HG03045 (cell line): ENCODE data around the gene SH3BP2.

Experiments used
- ATAC-seq: cut with Tn5 transposase; IDR thresholded peaks from one replicate; pipeline ENCODE4 v1.9.1; 2021; ENCODE audit warnings: mild to moderate bottlenecking, moderate library complexity; ENCODE audit not compliant: unreplicated experiment

The SH3BP2 gene

DNA sequence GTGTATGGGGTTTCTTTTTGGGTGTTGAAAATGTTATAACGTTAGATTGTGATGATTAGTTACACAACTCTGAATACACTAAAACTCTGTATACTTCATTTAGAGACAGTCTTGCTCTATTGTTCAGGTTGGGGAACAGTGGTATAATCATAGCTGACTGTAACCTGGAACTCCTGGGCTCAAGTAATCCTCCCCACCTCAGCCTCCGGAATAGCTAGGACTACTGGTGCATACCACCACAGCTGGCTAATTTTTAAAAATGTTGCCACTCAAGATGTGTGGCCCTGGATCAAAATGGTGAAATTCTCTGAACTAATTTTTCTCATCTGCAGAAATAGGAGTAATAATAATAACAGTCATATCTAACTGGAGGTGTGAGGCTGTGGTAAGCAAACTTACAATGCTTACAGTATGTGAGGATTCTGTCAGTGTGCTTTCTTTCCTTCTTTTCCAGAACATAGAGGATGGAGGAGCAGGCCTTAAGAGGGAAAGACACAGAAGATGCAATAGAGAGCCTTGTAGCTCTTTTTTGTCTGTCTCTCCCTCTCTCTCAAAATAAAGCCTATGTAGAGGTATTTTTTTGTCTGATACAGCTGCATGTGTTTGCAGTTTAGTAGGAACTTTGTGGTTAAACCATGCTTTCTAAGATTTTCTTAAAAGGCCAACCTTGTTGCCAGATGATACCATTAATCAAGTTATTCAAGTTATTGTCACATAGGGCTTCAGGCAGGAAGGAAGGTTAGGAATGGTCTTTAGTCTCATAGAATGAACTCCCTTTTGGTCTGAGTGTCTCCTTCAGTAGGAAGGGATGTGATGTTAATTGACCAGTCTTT lies 58.3 kb downstream of the SH3BP2 start:
- no peak for ATAC-seq

DNA sequence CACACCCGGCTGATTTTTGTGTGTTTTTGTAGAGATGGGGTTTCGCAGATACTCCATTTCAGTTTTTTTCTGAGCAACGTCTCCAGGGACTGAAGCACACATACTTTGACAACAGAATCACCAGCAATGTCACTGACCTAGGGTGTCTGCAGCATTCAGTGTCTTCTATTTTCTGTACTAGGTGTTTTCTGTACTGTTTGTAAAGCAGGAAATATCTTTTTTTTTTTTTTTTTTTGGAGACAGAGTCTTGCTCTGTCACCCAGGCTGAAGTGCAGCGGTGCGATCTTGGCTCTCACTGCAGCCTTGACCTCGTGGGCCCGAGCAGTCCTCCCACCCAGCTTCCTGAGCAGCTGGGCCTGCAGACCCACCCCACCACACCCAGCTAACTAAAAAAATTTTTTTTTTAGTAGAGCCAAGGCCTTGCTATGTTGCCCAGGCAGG lies 59.6 kb downstream of the SH3BP2 start:
- ATAC-seq: no peak

DNA sequence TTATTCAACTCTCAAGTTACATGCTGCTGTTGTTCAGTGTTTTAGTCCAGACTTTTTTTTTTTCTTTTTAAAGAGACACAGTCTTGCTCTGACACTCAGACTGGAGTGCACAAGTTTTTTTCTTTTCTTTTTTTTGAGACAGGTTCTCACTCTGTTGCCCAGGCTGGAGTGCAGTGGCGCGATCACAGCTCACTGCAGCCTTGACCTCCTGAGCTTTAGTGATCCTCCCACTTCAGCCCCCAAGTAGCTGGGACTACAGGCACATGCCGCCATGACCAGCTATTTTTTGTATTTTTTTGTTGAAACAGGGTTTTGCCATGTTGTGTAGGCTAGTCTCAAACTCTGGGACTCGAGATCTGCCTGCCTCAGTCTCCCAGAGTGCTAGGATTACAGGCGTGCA lies 62.7 kb downstream of the SH3BP2 start:
- ATAC-seq: no peak

DNA sequence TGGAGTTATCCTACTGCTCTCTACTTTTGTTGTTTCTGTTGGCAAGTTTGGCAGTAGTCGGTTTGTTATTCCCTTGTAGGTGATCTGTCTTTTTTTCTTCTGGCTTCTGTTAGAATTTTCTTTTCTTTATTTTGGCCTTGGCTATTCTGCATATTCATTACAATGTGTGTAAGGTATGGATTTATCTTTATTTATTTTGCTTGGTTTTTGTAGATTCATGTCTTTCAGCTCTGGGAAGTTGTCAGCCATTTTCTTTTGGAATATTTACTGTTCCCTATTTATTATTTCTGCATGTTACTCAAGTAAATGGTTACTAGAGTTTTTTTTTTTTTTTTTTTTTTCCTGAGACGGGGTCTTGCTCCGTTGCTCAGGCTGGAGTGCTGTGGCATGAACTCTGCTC lies 63.4 kb downstream of the SH3BP2 start:
- no peak for ATAC-seq

DNA sequence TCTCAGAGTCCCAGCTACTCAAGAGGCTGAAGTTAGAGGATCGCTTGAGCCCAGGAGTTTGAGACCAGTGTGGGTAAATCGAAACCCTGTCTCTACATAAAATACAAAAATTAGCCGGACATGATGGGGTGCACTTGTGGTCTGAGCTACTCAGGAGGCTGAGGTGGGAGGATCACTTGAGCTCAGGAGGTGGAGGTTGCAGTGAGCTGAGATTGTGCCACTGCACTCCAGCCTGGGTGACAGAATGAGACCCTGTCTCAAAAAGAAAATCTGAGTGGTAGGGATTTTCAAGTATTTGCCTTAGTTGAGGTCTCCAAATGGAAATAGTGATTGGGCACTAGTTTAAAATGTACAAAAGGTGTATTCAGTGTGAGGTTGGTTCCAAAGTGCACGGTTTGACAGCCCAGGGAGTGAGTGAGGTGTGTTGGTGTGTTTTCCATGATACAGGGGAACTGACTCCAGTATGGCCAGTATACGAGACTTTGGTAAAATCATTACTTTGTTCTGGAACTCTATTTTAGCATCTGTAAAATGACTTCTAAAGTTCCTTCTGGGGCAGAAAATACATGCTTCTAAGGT lies 64.6 kb downstream of the SH3BP2 start:
- ATAC-seq: no peak

DNA sequence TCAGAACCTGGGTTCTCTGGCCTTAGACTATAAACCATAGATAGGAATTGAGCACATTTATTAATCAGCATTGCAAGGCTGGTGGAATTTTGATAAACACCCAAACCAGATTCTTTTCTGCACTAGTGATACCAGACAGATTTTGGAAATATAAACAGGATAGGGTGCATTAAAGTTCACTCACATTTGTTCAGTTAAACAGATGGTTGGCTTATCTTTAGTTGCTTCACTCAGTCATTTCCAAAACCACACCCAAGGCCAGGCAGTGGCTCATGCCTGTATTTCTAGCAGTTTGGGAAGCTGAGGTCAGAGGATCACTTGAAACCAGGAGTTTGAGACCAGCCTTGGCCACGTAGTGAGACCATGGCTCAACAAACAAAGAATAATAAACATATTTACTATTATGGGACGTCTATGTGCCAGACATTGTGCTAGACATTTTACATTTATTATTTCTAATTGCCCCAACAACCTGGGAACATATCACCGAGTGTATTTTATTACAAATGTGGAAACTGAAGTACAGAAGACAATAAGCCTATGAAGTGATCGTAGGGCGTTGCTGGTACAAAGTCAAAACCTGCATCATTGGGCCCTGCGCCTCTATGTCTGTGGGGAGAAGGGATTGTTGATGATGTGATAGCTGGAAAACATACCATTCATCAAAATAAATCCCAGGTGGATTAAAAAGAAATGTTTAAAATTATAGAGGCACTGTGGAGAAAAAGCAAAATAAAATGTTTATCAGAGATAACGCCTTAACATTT lies 65.7 kb downstream of the SH3BP2 start:
- no peak for ATAC-seq

DNA sequence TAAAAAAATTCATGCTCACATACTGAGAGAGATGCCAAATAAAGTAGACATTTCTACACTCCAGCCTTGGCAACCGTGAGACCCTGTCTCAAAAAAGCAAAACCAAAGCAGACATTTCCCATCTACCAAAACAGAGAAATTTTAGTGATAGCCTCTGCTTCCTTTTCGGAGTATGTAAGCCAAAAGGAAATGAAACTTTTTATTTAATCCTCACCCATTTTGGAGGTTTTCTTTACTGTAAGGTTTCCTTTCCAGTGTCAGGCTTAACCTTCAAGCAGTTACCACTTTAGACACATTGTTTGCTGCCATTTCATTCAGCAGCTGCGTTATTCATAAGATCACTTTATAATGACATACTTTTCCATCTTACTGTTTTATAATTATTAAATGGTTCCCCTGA lies 66.6 kb downstream of the SH3BP2 start:
- ATAC-seq: no peak

DNA sequence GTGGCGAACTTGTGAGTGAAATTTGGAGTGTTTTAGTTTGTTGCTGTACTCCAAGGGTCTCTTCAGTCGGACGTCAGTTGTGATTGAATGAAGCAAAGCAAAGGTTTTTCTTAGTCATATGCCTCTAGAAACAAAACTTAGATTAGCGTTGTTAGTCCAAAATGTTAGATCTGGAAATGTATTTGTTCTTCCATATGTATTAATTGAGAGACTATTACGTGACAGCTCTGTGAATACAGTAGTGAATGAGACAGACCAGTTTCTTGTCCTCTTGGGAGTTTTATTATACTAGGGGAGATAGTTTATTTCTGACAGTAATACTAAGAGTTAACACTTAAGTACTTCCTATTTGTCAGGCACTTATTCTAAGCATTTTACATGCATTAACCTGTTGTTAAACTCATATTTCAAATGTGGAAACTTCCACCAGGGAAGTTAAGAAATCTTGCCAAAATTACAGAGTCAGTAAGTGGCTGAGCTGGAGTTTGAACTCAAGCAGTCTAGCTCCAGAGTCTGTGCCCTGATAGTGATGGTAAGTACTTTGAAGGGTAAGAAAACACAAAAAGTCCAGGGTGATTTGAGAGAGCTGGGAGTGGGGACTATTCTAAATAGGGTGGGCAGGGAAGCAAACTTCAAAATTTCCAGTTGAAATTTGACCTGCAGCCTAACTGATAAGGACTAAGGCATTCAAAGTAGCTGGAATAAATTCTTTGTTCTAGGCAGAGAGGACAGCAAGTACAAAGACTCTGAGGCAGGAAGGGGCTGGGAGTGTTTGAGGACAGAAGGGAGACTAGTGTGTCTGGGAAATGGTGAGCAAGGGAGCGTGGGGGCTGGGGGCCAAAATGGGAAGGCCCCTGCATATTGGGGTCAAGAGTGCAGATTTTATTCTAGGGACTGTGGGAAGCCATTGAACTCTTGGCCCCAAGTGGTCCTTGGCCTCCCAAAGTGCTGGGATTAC lies 67.8 kb downstream of the SH3BP2 start:
- no peak for ATAC-seq

DNA sequence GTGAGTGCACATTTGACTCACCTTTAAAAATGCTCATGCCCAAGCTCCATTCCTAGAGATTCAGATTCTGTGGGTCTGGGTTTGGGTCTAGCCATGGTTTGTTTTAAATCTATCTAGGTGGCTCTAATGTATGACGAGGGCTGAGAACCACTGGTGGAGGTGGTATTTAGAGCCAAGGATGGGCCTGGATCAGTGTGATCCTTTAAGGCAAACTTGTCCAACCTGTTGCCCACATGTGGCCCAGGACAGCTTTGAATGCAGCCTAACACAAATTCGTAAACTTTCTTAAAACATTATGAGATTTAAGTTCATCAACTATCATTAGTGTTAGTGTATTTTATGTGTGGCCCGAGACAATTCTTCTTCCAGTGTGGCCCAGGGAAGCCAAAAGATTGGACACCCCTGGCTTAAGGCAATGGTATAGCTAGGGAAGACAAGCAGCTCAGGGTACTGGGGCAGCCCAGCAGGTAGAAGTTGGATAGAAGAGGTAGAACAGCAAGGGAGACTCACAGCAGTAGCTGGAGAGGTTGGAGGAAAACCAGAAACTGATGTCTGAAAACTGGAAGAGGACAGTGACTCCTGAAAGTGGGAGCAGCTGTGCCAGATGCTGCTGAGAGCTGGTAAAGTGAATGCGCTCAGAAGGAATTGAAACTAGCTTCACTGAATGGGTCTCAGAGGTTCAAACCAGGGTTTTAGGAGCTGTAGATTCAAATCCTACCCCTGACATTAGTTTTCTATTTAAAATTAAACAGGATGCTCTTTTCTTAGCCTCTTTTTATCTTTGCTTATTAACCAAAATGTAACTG lies 68.9 kb downstream of the SH3BP2 start:
- no peak for ATAC-seq

DNA sequence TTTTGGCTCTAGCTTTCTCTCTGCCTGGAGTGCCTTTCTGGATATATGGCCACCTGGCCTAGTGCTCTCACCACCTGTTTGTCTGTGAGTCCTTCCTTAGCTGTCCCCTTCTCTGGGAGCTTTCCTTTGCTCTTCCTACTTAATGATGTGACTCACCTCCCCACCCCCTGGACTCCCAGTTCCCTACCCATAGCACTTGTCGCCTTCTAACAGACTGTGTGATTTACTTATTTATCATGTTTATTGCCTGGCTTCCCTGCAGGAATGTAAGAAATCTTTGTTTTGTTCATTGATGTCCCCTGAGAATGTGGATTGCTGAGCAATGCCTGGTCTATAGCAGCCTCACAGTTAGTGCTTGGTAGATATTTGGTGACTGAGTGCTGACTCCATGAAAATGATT lies 69.6 kb downstream of the SH3BP2 start:
- no peak for ATAC-seq

DNA sequence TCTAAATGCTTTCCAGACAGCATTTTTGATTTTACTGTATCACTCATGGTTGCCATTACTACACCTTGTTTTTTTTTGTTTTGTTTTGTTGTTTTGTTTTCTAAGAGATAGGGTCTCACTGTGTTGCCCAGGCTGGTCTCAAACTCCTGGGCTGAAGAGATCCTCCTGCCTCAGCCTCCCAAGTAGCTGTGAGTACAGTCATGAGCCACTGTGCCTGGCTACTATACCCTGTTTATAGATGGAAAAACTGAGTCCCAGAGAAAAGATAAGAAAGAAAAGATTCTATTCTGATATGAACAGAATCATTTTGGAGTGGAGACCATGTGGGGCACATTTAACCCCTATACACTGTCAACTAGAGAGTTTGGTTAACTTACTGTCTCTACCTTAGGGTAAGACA lies 70.8 kb downstream of the SH3BP2 start:
- no peak for ATAC-seq

DNA sequence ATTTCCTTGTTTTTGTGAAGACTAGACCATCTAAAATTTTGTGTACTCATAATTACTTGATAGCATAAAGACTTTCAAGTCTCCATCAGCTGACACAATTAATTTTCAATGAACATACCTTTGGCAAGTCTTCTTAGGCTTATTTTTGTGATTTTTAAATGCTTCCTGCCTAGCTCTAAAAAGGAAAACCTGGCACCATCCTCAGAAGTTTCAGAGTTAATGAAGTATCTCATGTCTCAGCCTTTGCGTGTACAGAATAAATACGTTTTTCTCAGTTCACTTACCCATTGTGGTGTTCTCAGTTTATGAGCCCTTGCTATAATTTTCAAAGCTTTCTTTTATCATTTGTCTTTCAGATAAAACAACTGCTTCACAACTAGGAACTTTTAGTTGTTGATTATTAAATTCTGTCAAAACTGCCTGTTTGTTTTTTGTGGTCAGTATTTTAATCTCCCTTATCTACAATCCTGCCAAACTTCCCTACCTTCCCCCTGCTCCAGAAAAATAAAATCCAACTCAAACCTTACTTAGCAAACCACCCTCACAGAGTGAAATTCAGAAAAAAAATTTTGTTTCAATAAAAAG lies 72.4 kb downstream of the SH3BP2 start:
- no peak for ATAC-seq

DNA sequence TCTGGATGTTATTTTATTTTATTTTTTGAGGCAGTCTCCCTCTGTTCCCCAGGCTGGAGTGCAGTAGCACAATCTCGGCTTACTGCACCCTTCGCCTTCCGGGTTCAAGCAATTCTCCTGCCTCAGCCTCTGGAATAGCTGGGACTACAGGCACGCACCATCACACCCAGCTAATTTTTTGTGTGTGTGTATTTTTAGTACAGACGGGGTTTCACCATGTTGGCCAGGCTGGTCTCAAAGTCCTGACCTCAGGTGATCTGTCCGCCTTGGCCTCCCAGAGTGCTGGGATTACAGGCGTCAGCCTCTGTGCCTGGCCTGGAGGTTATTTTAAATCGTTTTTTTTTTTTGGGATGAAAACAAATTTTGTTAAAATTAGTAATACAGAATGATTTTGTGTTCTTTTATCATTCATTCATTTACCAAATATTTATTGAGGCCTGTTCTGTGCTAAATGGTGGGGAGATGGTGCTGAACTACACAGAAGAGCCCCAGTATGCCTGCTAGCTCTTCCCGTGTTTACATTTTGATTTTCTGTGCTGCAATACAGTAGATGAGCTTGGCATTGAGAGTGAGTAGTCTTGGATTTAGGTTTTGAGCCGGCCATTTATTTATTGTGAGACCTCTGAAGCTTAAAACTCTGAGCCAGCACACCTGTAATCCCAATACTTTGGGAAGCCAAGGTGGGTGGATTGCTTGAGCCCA lies 73.4 kb downstream of the SH3BP2 start:
- no peak for ATAC-seq

DNA sequence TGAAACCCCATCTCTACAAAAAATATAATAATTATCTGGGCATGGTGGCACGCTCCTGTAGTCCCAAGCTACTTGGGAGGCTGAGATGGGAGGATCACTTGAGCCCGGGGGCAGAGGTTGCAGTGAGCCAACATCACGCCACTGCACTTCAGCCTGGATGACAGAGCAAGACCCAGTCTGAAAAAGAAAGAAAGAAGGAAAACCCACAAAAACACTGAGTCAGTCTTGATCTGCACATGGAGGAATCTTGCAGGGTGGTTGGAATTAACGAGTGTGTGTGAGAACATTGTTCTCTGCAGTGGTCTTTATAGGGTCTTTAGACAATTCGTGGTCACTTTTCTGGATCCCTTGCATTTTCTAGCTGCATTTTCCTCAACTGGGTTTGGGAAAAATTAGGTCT lies 74.0 kb downstream of the SH3BP2 start:
- no peak for ATAC-seq

DNA sequence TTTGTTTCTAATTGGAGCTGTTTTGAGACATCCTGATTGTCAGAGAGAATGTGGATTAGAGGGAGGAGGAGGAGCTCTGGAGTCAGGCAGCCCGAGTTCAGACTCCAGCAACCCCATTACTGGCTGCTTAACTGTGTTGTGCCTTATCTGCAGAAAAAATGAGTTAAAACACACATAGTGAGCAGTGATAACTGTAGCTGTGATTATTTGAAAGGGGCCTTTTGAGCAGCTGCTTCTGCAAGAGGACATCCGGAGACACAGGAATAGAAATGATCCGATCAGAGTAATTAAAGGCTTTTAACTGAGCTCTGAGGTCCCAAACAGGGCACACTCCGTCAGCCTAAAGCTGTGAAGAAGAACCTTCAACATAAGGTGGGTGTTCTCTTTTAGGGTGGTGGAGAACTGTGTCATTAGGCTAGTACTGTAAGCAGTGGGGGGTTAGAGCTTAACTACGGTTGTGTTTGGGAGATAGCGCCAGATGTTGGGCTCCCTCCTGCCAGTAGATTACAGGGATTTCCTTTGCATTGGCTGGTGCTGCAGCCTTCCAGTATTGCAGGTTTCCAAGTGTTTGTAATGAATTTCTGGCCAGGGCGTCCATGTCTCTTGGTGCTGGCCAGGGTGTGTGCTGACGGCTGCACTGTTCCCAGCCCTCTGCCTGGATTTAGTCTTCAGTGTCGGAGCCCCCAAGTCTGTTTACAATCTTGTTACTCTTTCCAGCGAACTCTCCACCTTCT lies 75.0 kb downstream of the SH3BP2 start:
- ATAC-seq: no peak

DNA sequence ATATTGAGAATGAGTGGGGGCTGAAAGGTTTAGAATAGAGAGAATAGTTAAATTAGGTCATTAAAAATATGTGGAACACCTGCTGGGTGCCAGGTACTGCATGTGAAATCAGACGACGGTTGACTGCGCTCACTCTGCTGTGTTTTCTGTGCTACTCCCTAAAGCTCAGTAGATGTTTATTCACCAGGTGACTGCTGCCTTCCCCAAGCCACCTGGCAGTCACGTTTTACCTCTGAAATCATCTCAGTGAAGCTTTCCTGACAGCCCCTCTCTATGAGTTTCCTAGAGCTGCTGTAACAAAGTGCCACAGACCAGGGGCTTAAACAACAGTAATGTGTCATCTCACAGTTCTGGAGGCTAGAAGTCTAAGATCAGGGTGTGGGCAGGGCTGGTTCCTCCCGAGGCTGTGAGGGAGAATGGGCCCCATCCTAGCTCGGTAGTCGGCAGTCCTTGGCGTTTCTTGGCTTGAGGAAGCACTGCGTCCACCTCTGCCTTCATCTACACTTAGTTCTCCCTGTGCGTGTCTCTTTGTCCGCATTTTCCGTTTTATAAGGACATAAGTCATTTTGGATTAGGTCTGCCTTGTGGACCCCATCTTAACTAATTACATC lies 76.1 kb downstream of the SH3BP2 start:
- ATAC-seq: no peak

DNA sequence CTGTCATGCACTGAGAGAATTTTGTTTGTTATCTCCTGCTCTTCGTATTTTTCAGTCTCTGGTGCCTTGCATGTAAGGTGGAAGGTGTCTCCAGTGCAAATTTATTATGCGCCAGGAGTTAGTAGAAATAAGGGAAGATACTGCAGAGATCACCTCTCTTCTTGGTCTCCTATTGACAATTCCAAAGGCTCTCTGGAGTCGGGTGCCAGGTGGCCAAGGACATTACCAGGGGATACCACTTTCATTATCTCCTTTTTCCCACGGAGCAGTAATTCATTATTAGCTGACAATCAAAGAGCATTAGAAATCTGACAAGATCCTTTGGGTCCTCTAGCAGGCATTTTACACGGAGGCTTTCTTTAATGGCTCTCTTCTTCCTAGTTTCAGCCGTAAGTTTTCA lies 76.8 kb downstream of the SH3BP2 start:
- ATAC-seq: no peak

DNA sequence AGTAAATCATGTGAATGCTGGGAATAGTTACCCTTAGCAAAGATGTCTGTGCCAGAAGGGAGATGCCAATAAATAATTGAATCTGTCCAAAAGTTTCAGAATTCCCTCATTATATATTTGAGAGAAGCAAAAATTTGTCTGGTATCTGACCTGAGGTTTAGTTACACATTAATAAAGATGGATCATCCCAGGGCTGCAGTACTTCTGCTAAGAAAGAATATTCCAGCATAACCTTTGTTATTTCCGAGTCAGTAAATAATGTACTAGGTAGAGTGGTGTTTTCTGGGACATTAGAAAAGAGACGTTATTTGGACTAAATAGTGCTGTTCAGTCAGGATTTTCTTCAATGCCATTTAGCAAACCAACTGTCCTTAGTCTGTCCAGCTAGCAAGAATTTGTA lies 77.2 kb downstream of the SH3BP2 start:
- no peak for ATAC-seq
